GM12878 (cell line): ENCODE measurements around the gene PRKCB. TPM values are rescaled to one million over a fixed set of nuclear protein-coding genes. Genes with fewer than 3 reads are reported as not detected.

ENCODE experiments used
- ATAC-seq: fragments of 200-7000 bp; cut with Tn5 transposase; 3 replicates; pipeline ENCODE4 v1.9.1; 2020; ENCODE audit warnings: mild to moderate bottlenecking, moderate library complexity
- BruUV-seq: library from RNA; stranded (reverse); fragments of 400-500 nt; replicated peaks from 2 replicates; lab custom pipeline; 2021; lab: Mats Ljungman, UMichigan
- CTCF ChIA-PET: fragments of 300-600 bp; sonication (Branson Sonifier 250); formaldehyde crosslinking; extraction: SDS; loops from one replicate; lab custom pipeline; 2021; ENCODE audit warnings: inconsistent platforms; lab: Yijun Ruan, JAX
- POLR2A ChIA-PET: fragments of 350-600 bp; formaldehyde crosslinking; extraction: SDS; loops from one replicate; lab custom pipeline; 2021; ENCODE audit warnings: inconsistent platforms; lab: Charles Lee
- RAD21 ChIA-PET: fragments of 300-600 bp; sonication (Branson Sonifier 250); formaldehyde crosslinking; loops from one replicate; lab custom pipeline; 2023; ENCODE audit warnings: antibody characterized with exemption; ENCODE audit not compliant: unreplicated experiment; lab: Charles Lee
- SMC1A ChIA-PET: fragments of 300-600 bp; sonication (Branson Sonifier 250); formaldehyde crosslinking; loops from one replicate; lab custom pipeline; 2023; ENCODE audit not compliant: unreplicated experiment, uncharacterized antibody; lab: Charles Lee
- DNase-seq: peaks from one replicate; pipeline ENCODE4 v3.0.0-alpha.2; 2011; ENCODE audit warnings: low read depth, low spot score
- FAIRE-seq: peaks from 3 replicates; lab custom pipeline; 2011; peaks lifted over from hg19 to GRCh38; lab: Jason Lieb, UNC
- H2AFZ ChIP-seq: 2 replicates; pipeline ENCODE4 v1.6.0; 2011; ENCODE audit warnings: low read depth, low read length, control low read depth; ENCODE audit not compliant: control insufficient read depth
- H3K27ac ChIP-seq: 2 replicates; pipeline ENCODE4 v1.5.1; 2011; ENCODE audit warnings: control low read depth; ENCODE audit not compliant: control insufficient read depth, insufficient read depth
- H3K27me3 ChIP-seq, 2 experiments: replicated peaks in 1 of 2; 2 replicates each; pipeline versions ENCODE4 v1.6.0 to v1.6.1; 2011; ENCODE audit warnings: low read length in 1 of 2; ENCODE audit not compliant: control insufficient read depth in 2 of 2, insufficient read depth in 2 of 2
- H3K36me3 ChIP-seq, 2 experiments: 2 replicates each; pipeline ENCODE4 v1.5.1; 2011; ENCODE audit warnings: low read length in 1 of 2; ENCODE audit not compliant: control insufficient read depth in 2 of 2, insufficient read depth in 2 of 2
- H3K4me1 ChIP-seq: 2 replicates; pipeline ENCODE4 v1.6.1; 2011; ENCODE audit warnings: mild to moderate bottlenecking, low read length, moderate library complexity, mixed read lengths; ENCODE audit not compliant: control insufficient read depth, insufficient read depth
- H3K4me2 ChIP-seq: 2 replicates; pipeline ENCODE4 v1.6.0; 2011; ENCODE audit warnings: control low read depth; ENCODE audit not compliant: control insufficient read depth, insufficient read depth
- H3K4me3 ChIP-seq: fragments of 200-600 bp; sonication (generic); 2 replicates; pipeline ENCODE4 v1.5.1; 2016
- H3K79me2 ChIP-seq: 2 replicates; pipeline ENCODE4 v1.6.0; 2011; ENCODE audit warnings: low read length; ENCODE audit not compliant: control insufficient read depth, insufficient read depth
- H3K9ac ChIP-seq: 2 replicates; pipeline ENCODE4 v1.8.0; 2011; ENCODE audit warnings: low read length, control low read depth, mixed read lengths; ENCODE audit not compliant: control insufficient read depth, insufficient read depth
- H3K9me3 ChIP-seq: replicated peaks from 3 replicates; pipeline ENCODE4 v1.5.1; 2011; ENCODE audit warnings: mild to moderate bottlenecking, low read length; ENCODE audit not compliant: control insufficient read depth, insufficient read depth
- H4K20me1 ChIP-seq: 2 replicates; pipeline ENCODE4 v1.6.0; 2011; ENCODE audit not compliant: control insufficient read depth, insufficient read depth
- KLF5 ChIP-seq: fragments of 450-650 bp; IDR thresholded peaks from 2 replicates; pipeline ENCODE4 v1.6.1; 2014; ENCODE audit warnings: mild to moderate bottlenecking; ENCODE audit not compliant: partially characterized antibody
- MTA2 ChIP-seq: fragments of 450-650 bp; IDR thresholded peaks from 2 replicates; pipeline ENCODE4 v1.6.1; 2016; ENCODE audit warnings: low read depth, mild to moderate bottlenecking, moderate library complexity
- MTA3 ChIP-seq: IDR thresholded peaks from 2 replicates; pipeline ENCODE4 v1.6.1; 2012; ENCODE audit warnings: low read length, inconsistent platforms, borderline replicate concordance
- NKRF ChIP-seq: fragments of 450-650 bp; conservative IDR thresholded peaks from 2 replicates; pipeline ENCODE4 v1.6.1; 2017; ENCODE audit warnings: mild to moderate bottlenecking, moderate library complexity
- SMAD5 ChIP-seq: IDR thresholded peaks from 2 replicates; pipeline ENCODE4 v1.6.1; 2016; ENCODE audit warnings: antibody characterized with exemption, low read depth
- STAT3 ChIP-seq: IDR thresholded peaks from 2 replicates; pipeline ENCODE4 v1.6.1; 2011; ENCODE audit warnings: low read depth, low read length, improper control_type of control experiment
- ZBTB33 ChIP-seq: fragments of 450-650 bp; IDR thresholded peaks from 2 replicates; pipeline ENCODE4 v1.6.1; 2017; ENCODE audit warnings: mild to moderate bottlenecking
- ZNF24 ChIP-seq: fragments of 450-650 bp; IDR thresholded peaks from 2 replicates; pipeline ENCODE4 v1.6.1; 2017; ENCODE audit warnings: antibody characterized with exemption, mild to moderate bottlenecking
- WGBS: methylation state at CpG from one replicate; pipeline ENCODE4 v1.1.6; 2016; ENCODE audit warnings: low lambda C conversion rate; ENCODE audit not compliant: insufficient replicate concordance, insufficient coverage; ENCODE audit errors: missing lambda C conversion rate; 5-methylcytosine and 5-hydroxymethylcytosine counted together
- in situ Hi-C: fragments of 300-500 bp; cut with MboI; formaldehyde crosslinking; loops from 9 replicates; pipeline ENCODE4 v1.14.3; 2018; ENCODE audit warnings: mixed read lengths
- intact Hi-C: fragments of 100-400 bp; cut with micrococcal nuclease; formaldehyde crosslinking; loops from one replicate; pipeline ENCODE4 v1.14.2; 2022; ENCODE audit not compliant: unreplicated experiment
- polyA plus RNA-seq, 11 experiments: library from polyadenylated mRNA; depleted of rRNA in 4 of 11; unstranded in 6 of 11; stranded (reverse) in 5 of 11; fragments of >200 nt; fragmentation: Nextera tagmentation in 4 of 11; fragmentation: Illumina TruSeq in 1 of 11; extraction: Ambion mirVana in 4 of 11; extraction: Trizol in 1 of 11; gene quantifications; 1 replicate in 1 of 11; 2 replicates in 10 of 11; pipeline versions ENCODE4 v1.2.1 to v1.2.3, GENCODE V29; 2011 to 2016; ENCODE audit warnings: inconsistent platforms in 2 of 11, missing spikeins in 2 of 11, low read depth in 1 of 11
- total RNA-seq, 4 experiments: library from RNA; depleted of rRNA in 3 of 4; stranded (reverse); fragments of >200 nt in 3 of 4; fragmentation: Illumina TruSeq in 1 of 4; extraction: Trizol in 1 of 4; gene quantifications; 2 replicates each; pipeline versions ENCODE4 v1.2.1 to v1.2.3, GENCODE V29; 2013 to 2021

The PRKCB gene
- total and polyA plus RNA-seq, 10 of the 15 experiments (the other 5 are each of a cell fraction or from before 2014, with no cell fraction given): 21.4 to 158 (median 97.3) TPM

DNA sequence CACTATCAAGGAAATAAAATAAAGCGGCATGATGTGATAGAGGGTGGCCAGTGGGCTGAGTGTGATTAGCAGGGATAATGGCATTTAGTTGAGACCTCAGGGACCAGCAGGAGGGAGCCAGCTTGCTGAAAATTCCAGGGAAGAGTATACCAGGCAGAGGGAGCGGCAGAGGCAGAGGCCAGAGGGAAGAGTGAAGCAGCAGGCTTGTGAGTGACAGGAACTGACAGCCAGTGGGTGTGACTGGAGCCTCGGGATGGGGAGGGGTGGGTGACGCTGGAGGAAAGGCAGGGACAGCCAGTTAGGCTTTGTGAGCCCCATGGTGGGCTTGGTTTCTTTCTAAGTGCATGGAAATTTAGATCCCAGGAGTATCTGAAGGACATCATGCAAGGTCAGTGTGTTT is 210.7 kb downstream of the PRKCB start:
- Histone ChIP-seq H3K9ac (no peak overlapping the region), H3K4me3 (no peak overlapping the region), H3K27ac (no peak overlapping the region), H2AFZ (no peak overlapping the region), H3K79me2 (no peaks in the 10 kb centered on the region), H3K9me3 (no peaks in the 10 kb centered on the region), H3K36me3 (peaks cover 10 to 29% of the 10 kb centered on the region in 2 experiments), H4K20me1 (peaks cover 5% of the 10 kb centered on the region; the same call in 1 of the 2 replicates), H3K27me3 (no peaks in the 10 kb centered on the region), H3K4me2 (no peak overlapping the region), H3K4me1 (no peaks in the 10 kb centered on the region)
- no peak for ATAC-seq
- DNase-seq: no peak
- BruUV-seq: no TSS peak
- RAD21 ChIA-PET: interaction anchor here (1.2 kb wide), 1 partner anchor 24 kb away, joined by 3 read pairs; no protein-coding TSS in a partner anchor
- FAIRE-seq: no peak
- POLR2A ChIA-PET: no interaction called here
- SMC1A ChIA-PET: no interaction called here
- 80% methylated on average over 3 of the region's 4 CpGs for WGBS
- CTCF ChIA-PET: interaction anchor here (0.9 to 1.0 kb wide), 3 partner anchors 25 to 243 kb away, joined by 3 to 5 read pairs (median 3); no protein-coding TSS in a partner anchor
- in situ Hi-C loops: no loop called here
- intact Hi-C loops: no loop called here
- no peak for TF ChIP-seq SMAD5
- TF ChIP-seq NKRF: no peak
- TF ChIP-seq STAT3: no peak
- no peak for TF ChIP-seq ZBTB33
- no peak for TF ChIP-seq MTA3
- TF ChIP-seq MTA2: no peak
- no peak for TF ChIP-seq KLF5
- TF ChIP-seq ZNF24: no peak
